ENCODE results near the gene GJC2. TPM values are rescaled to one million over a fixed set of nuclear protein-coding genes. Genes with fewer than 3 reads are reported as not detected.
"Not testable (repeated sequence)": the region's sequence is repeated elsewhere in the genome, so short reads cannot be mapped to it uniquely, and the experiment has no call there.

The GJC2 gene
- total RNA-seq, 1 donor from 2014 or later, result 6.9 TPM

GRCh38 chr1:228182296-228183030, 32.7 kb downstream of the GJC2 start:
- Histone ChIP-seq H3K4me1 (peaks cover 11% of the 10 kb centered on the region), H3K9me3 (no peaks in the 10 kb centered on the region), H3K36me3 (no peaks in the 10 kb centered on the region), H3K27me3 (no peaks in the 10 kb centered on the region), H3K4me3 (no peak overlapping the region), H3K27ac (no peak overlapping the region)
- TF ChIP-seq CTCF (IDR thresholded peaks at IDR 0.05), result no peak
- ATAC-seq (no peak), DNase-seq (no peak)
- intact Hi-C loops (cut with DNase I), result no loop called here

GRCh38 chr1:228184152-228184551, 34.4 kb downstream of the GJC2 start:
- no peak overlapping the region for H3K27ac ChIP-seq
- DNase-seq, result no peak
- ATAC-seq, result no peak

GRCh38 chr1:228185641-228185965, 35.9 kb downstream of the GJC2 start:
- Histone ChIP-seq H3K4me1 (peaks cover 4% of the 10 kb centered on the region), H3K27me3 (no peaks in the 10 kb centered on the region), H3K36me3 (no peaks in the 10 kb centered on the region), H3K27ac (no peak overlapping the region), H3K9me3 (no peaks in the 10 kb centered on the region), H3K4me3 (no peak overlapping the region)
- no peak for DNase-seq
- ATAC-seq, result peak; percentile 46
- intact Hi-C loops (cut with DNase I), result no loop called here
- no peak for TF ChIP-seq CTCF (IDR thresholded peaks at IDR 0.05)

More at GRCh38 chr1:228184152-228184551, 34.4 kb downstream of the GJC2 start:
- no peaks in the 10 kb centered on the region for H3K36me3 ChIP-seq
- intact Hi-C loops (cut with DNase I), result no loop called here
- H3K4me1 ChIP-seq, result peaks cover 4% of the 10 kb centered on the region
- H3K27me3 ChIP-seq, result no peaks in the 10 kb centered on the region
- H3K4me3 ChIP-seq, result no peak overlapping the region
- H3K9me3 ChIP-seq, result no peaks in the 10 kb centered on the region
- TF ChIP-seq CTCF (IDR thresholded peaks at IDR 0.05), result no peak

GRCh38 chr1:228188249-228188648, 38.5 kb downstream of the GJC2 start:
- DNase-seq; intact Hi-C loops (cut with DNase I); H3K9me3 ChIP-seq; H3K27me3 ChIP-seq; H3K36me3 ChIP-seq; ATAC-seq; H3K27ac ChIP-seq; H3K4me1 ChIP-seq; H3K4me3 ChIP-seq: not testable (repeated sequence)

- no peak for TF ChIP-seq CTCF (IDR thresholded peaks at IDR 0.05)
- H3K4me1 ChIP-seq, result peaks cover 5% of the 10 kb centered on the region
- no peak overlapping the region for H3K27ac ChIP-seq
- no peaks in the 10 kb centered on the region for H3K9me3 ChIP-seq
- ATAC-seq (no peak), DNase-seq (no peak)
- H3K4me3 ChIP-seq, result no peak overlapping the region
- no peaks in the 10 kb centered on the region for H3K36me3 ChIP-seq
- no peaks in the 10 kb centered on the region for H3K27me3 ChIP-seq
- intact Hi-C loops (cut with DNase I), result no loop called here
Observed at GRCh38 chr1:228190182-228190581, 40.5 kb downstream of the GJC2 start.

- H3K9me3 ChIP-seq, result no peaks in the 10 kb centered on the region
- H3K27me3 ChIP-seq, result no peaks in the 10 kb centered on the region
- ATAC-seq (no peak), DNase-seq (no peak)
- TF ChIP-seq CTCF (IDR thresholded peaks at IDR 0.05), result no peak
- no peak overlapping the region for H3K4me3 ChIP-seq
- H3K36me3 ChIP-seq, result no peaks in the 10 kb centered on the region
- H3K4me1 ChIP-seq, result peaks cover 5% of the 10 kb centered on the region
- no peak overlapping the region for H3K27ac ChIP-seq
- intact Hi-C loops (cut with DNase I), result no loop called here
Observed at GRCh38 chr1:228190778-228191177, 41.0 kb downstream of the GJC2 start.

Measured in upper lobe of right lung (tissue), 1 donor.